Stomach (tissue), 4 donors: ENCODE measurements around the gene KRT222.

ENCODE experiments used
- POLR2A ChIP-seq, 4 donors: fragments of 450-650 bp; IDR thresholded peaks; one replicate each; pipeline ENCODE4 v1.6.1; 2016; ENCODE audit warnings: antibody characterized with exemption in 4 of 4, control low read depth in 2 of 4, mild to moderate bottlenecking in 1 of 4, moderate library complexity in 1 of 4
- TF ChIP-seq, protein P1 (sequence below), 7 experiments: fragments of 450-650 bp in 4 of 7; fragments of 200-600 bp in 3 of 7; sonication (generic) in 3 of 7; IDR thresholded peaks; one replicate each; pipeline ENCODE4 v1.5.1; 2016 to 2019; ENCODE audit warnings: antibody characterized with exemption in 7 of 7, control low read depth in 2 of 7, mild to moderate bottlenecking in 1 of 7

DNA sequence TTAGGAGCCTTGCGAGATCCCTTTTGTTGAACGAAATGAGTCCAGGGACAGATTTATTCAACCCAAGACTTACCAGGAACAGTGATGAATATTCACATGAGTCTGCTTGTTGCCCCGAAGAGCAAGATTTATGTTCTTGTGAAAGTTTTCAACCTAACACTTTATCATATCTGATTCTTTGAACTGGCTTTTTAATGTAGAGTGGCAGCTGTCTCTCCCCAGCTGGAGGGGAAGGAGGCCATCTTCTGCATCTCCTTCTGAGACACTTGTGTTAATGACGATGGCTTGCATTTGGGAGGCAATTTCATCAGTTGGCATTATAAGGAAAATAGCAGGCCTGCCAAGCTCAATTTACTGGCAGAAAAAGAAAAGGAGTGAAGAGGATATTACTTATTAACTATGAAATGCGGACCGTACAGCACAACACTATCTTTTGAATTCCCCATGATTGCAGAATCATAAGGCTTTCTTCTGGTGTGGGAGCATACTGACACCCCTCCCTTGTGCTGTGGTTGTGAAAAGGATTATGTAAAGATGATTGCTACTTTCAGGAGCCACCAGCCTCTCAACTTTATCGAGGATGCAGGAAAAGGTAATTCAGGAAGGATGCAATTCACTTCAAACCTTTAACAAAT, 53.0 kb downstream of the KRT222 start:
- TF ChIP-seq POLR2A (IDR thresholded peaks at IDR 0.05) = no peak
- TF ChIP-seq, protein P1, sequence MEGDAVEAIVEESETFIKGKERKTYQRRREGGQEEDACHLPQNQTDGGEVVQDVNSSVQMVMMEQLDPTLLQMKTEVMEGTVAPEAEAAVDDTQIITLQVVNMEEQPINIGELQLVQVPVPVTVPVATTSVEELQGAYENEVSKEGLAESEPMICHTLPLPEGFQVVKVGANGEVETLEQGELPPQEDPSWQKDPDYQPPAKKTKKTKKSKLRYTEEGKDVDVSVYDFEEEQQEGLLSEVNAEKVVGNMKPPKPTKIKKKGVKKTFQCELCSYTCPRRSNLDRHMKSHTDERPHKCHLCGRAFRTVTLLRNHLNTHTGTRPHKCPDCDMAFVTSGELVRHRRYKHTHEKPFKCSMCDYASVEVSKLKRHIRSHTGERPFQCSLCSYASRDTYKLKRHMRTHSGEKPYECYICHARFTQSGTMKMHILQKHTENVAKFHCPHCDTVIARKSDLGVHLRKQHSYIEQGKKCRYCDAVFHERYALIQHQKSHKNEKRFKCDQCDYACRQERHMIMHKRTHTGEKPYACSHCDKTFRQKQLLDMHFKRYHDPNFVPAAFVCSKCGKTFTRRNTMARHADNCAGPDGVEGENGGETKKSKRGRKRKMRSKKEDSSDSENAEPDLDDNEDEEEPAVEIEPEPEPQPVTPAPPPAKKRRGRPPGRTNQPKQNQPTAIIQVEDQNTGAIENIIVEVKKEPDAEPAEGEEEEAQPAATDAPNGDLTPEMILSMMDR (IDR thresholded peaks at IDR 0.05) = no peak
